HCT116 (cell line): ENCODE results near the gene RBMXL3. TPM values are rescaled to one million over a fixed set of nuclear protein-coding genes. Genes with fewer than 3 reads are reported as not detected.

Experiments used
- ATAC-seq: fragments of 200-7000 bp; cut with Tn5 transposase; 2 replicates; pipeline ENCODE4 v1.9.1; 2020; ENCODE audit warnings: mild to moderate bottlenecking, moderate library complexity
- BruUV-seq: library from RNA; stranded (reverse); fragments of 400-500 nt; replicated peaks from 2 replicates; lab custom pipeline; 2021; lab: Mats Ljungman, UMichigan
- CTCF ChIA-PET: fragments of 300-600 bp; sonication (Branson Sonifier 250); formaldehyde crosslinking; loops from one replicate; lab custom pipeline; 2021; ENCODE audit warnings: antibody characterized with exemption; lab: Charles Lee
- POLR2A ChIA-PET: fragments of 300-600, 350-600 bp; sonication (Branson Sonifier 250); formaldehyde crosslinking; loops from one replicate; lab custom pipeline; 2021; ENCODE audit warnings: antibody characterized with exemption; lab: Charles Lee
- RAD21 ChIA-PET, 2 experiments: fragments of 300-600 bp; sonication (Branson Sonifier 250); formaldehyde crosslinking; loops; one replicate each; lab custom pipeline; 2023; ENCODE audit warnings: low total read pairs in 2 of 2; ENCODE audit not compliant: uncharacterized antibody in 2 of 2, unreplicated experiment in 2 of 2, low non-redundant PET in 1 of 2; lab: Charles Lee
- DNase-seq: peaks from one replicate; pipeline ENCODE4 v3.0.0-alpha.2; 2010; ENCODE audit warnings: low read depth, low spot score
- H2AFZ ChIP-seq: fragments of 200-600 bp; shearing (Covaris generic), sonication (generic); 2 replicates; pipeline ENCODE4 v1.6.1; 2017; ENCODE audit warnings: low read depth, mixed run types, mixed read lengths, antibody characterized with exemption, low read length; ENCODE audit not compliant: poor library complexity, severe bottlenecking
- H3K27ac ChIP-seq: 2 replicates; pipeline ENCODE4 v1.5.1; 2012; ENCODE audit warnings: low read depth, low read length
- H3K27me3 ChIP-seq: fragments of 200-600 bp; sonication (generic); 2 replicates; pipeline ENCODE4 v1.6.1; 2016; ENCODE audit warnings: mixed run types, low read length, mixed read lengths; ENCODE audit not compliant: insufficient read depth
- H3K36me3 ChIP-seq, 2 experiments: fragments of 200-500 bp in 1 of 2; fragments of 200-600 bp in 1 of 2; sonication (Bioruptor generic) in 1 of 2; sonication (generic) in 1 of 2; 2 replicates each; pipeline versions ENCODE4 v1.5.1 to v1.6.1; 2014 to 2016; ENCODE audit warnings: low read length in 2 of 2, inconsistent platforms in 1 of 2, mixed read lengths in 1 of 2, mixed run types in 1 of 2; ENCODE audit not compliant: insufficient read depth in 2 of 2, control insufficient read depth in 1 of 2
- H3K4me1 ChIP-seq, 2 experiments: fragments of 200-600 bp in 1 of 2; sonication (generic) in 1 of 2; 2 replicates each; pipeline versions ENCODE4 v1.5.1 to v1.6.1; 2012 to 2017; ENCODE audit warnings: low read length in 2 of 2, inconsistent platforms in 1 of 2, mild to moderate bottlenecking in 1 of 2, mixed read lengths in 1 of 2, mixed run types in 1 of 2, moderate library complexity in 1 of 2; ENCODE audit not compliant: insufficient read depth in 2 of 2, control insufficient read depth in 1 of 2
- H3K4me2 ChIP-seq: fragments of 200-600 bp; sonication (generic); 2 replicates; pipeline ENCODE4 v1.6.1; 2017; ENCODE audit warnings: mixed run types, low read length, mixed read lengths
- H3K4me3 ChIP-seq, 2 experiments: fragments of 200-600 bp in 1 of 2; sonication (generic) in 1 of 2; replicated peaks in 1 of 2; 2 replicates each; pipeline ENCODE4 v1.5.1; 2011 to 2016; ENCODE audit warnings: low read length in 2 of 2, control low read depth in 1 of 2, low read depth in 1 of 2, mild to moderate bottlenecking in 1 of 2, mixed read lengths in 1 of 2, mixed run types in 1 of 2
- H3K79me2 ChIP-seq: fragments of 200-600 bp; sonication (generic); 2 replicates; pipeline ENCODE4 v1.6.1; 2017; ENCODE audit warnings: mild to moderate bottlenecking, mixed run types, low read length, moderate library complexity, mixed read lengths; ENCODE audit not compliant: insufficient read depth
- H3K9ac ChIP-seq: fragments of 200-600 bp; sonication (generic); 2 replicates; pipeline ENCODE4 v1.6.1; 2016; ENCODE audit warnings: low read length, mixed read lengths
- H3K9me2 ChIP-seq: fragments of 200-600 bp; sonication (generic), shearing (Covaris generic); 2 replicates; pipeline ENCODE4 v1.6.1; 2017; ENCODE audit warnings: mixed run types, mild to moderate bottlenecking, moderate library complexity; ENCODE audit not compliant: insufficient read depth
- H3K9me3 ChIP-seq, 2 experiments: fragments of 200-500 bp in 1 of 2; fragments of 200-600 bp in 1 of 2; sonication (Bioruptor generic) in 1 of 2; sonication (generic) in 1 of 2; 2 replicates each; pipeline ENCODE4 v1.6.1; 2014 to 2017; ENCODE audit warnings: low read length in 2 of 2, mixed read lengths in 2 of 2, inconsistent platforms in 1 of 2, low read depth in 1 of 2, mild to moderate bottlenecking in 1 of 2, mixed run types in 1 of 2, moderate library complexity in 1 of 2; ENCODE audit not compliant: control insufficient read depth in 1 of 2, insufficient read depth in 1 of 2
- H4K20me1 ChIP-seq: fragments of 200-600 bp; sonication (generic), shearing (Covaris generic); 2 replicates; pipeline ENCODE4 v1.6.1; 2017; ENCODE audit warnings: mixed run types, mild to moderate bottlenecking, moderate library complexity; ENCODE audit not compliant: insufficient read depth
- CBX3 ChIP-seq: IDR thresholded peaks from 2 replicates; pipeline ENCODE4 v1.6.1; 2012; ENCODE audit warnings: low read depth
- CEBPB ChIP-seq: IDR thresholded peaks from 2 replicates; pipeline ENCODE4 v1.6.1; 2012; ENCODE audit warnings: low read depth
- CTCF ChIP-seq, 3 experiments: fragments of 200-600 bp in 1 of 3; sonication (generic) in 1 of 3; IDR thresholded peaks in 2 of 3; conservative IDR thresholded peaks in 1 of 3; 2 replicates each; pipeline ENCODE4 v1.5.1; 2012 to 2017; ENCODE audit warnings: low read depth in 2 of 3, low read length in 2 of 3, antibody characterized with exemption in 1 of 3, borderline replicate concordance in 1 of 3, control low read depth in 1 of 3, mild to moderate bottlenecking in 1 of 3, mixed read lengths in 1 of 3, mixed run types in 1 of 3, moderate library complexity in 1 of 3; ENCODE audit not compliant: insufficient read depth in 1 of 3
- ELF1 ChIP-seq: IDR thresholded peaks from 2 replicates; pipeline ENCODE4 v1.6.1; 2012; ENCODE audit warnings: low read depth, borderline replicate concordance
- FOSL1 ChIP-seq: IDR thresholded peaks from 2 replicates; pipeline ENCODE4 v1.6.1; 2012; ENCODE audit warnings: low read depth
- JUND ChIP-seq: IDR thresholded peaks from 2 replicates; pipeline ENCODE4 v1.6.1; 2012
- MAX ChIP-seq: IDR thresholded peaks from 2 replicates; pipeline ENCODE4 v1.6.1; 2012
- POLR2A ChIP-seq: IDR thresholded peaks from 2 replicates; pipeline ENCODE4 v1.7.0; 2011; ENCODE audit warnings: borderline replicate concordance; ENCODE audit not compliant: insufficient read depth, insufficient read length; ENCODE audit errors: extremely low read depth
- POLR2AphosphoS5 ChIP-seq: IDR thresholded peaks from 2 replicates; pipeline ENCODE4 v1.6.1; 2011; ENCODE audit warnings: mild to moderate bottlenecking, low read depth, low read length, moderate library complexity
- RAD21 ChIP-seq: IDR thresholded peaks from 2 replicates; pipeline ENCODE4 v1.6.1; 2012; ENCODE audit warnings: low read depth, mild to moderate bottlenecking
- SP1 ChIP-seq: IDR thresholded peaks from 2 replicates; pipeline ENCODE4 v1.6.1; 2012; ENCODE audit warnings: low read depth
- SRF ChIP-seq: IDR thresholded peaks from 2 replicates; pipeline ENCODE4 v1.6.1; 2012; ENCODE audit warnings: low read depth
- TCF7L2 ChIP-seq: IDR thresholded peaks from 2 replicates; pipeline ENCODE4 v1.7.0; 2011; ENCODE audit warnings: borderline replicate concordance, inconsistent platforms; ENCODE audit not compliant: insufficient read depth, insufficient read length; ENCODE audit errors: extremely low read depth
- YY1 ChIP-seq: IDR thresholded peaks from 2 replicates; pipeline ENCODE4 v1.6.1; 2011; ENCODE audit warnings: low read length, low read depth, moderate library complexity, mild to moderate bottlenecking; ENCODE audit not compliant: insufficient replicate concordance; ENCODE audit errors: extremely low read depth
- ZBTB33 ChIP-seq: IDR thresholded peaks from 2 replicates; pipeline ENCODE4 v1.6.1; 2011; ENCODE audit warnings: mild to moderate bottlenecking, low read length, moderate library complexity; ENCODE audit not compliant: insufficient replicate concordance; ENCODE audit errors: extremely low read depth
- ZFX ChIP-seq: fragments of 450-650 bp; IDR thresholded peaks from 2 replicates; pipeline ENCODE4 v1.6.1; 2017
- ZNF274 ChIP-seq: fragments of 200-500 bp; sonication (Bioruptor generic); IDR thresholded peaks from 2 replicates; pipeline ENCODE4 v1.6.1; 2014; ENCODE audit warnings: mild to moderate bottlenecking, low read depth, low read length, inconsistent platforms
- intact Hi-C: fragments of 100-400 bp; cut with micrococcal nuclease; formaldehyde crosslinking; loops from 2 replicates; pipeline ENCODE4 v1.10.0; 2022
- total RNA-seq: library from RNA; stranded (reverse); gene quantifications from one replicate; pipeline ENCODE4 v1.2.1, GENCODE V29; 2021; ENCODE audit not compliant: unreplicated experiment
- TF ChIP-seq, protein P1 (sequence below): IDR thresholded peaks from 2 replicates; pipeline ENCODE4 v1.6.1; 2012; ENCODE audit warnings: low read depth

The RBMXL3 gene
- total RNA-seq, 1 experiment from 2014 or later: not detected

GRCh38 chrX:115236560-115236959, 47.4 kb downstream of the RBMXL3 start:
- Histone ChIP-seq H3K9ac (no peak overlapping the region), H3K27me3 (no peaks in the 10 kb centered on the region), H3K4me3 (no peak overlapping the region), H3K4me2 (no peak overlapping the region), H3K27ac (no peak overlapping the region), H3K4me1 (no peaks in the 10 kb centered on the region)
- intact Hi-C loops: no loop called here
- CTCF ChIA-PET: interaction anchor here (1.0 kb wide), 1 partner anchor 10 kb away, joined by 4 read pairs; no protein-coding TSS in a partner anchor
- POLR2A ChIA-PET: no interaction called here
- TF ChIP-seq JUND (no peak), CTCF (IDR thresholded peaks at IDR 0.05 in 2 of 3, conservative IDR thresholded peaks at IDR 0.05 in 1 of 3; ENCODE audit: borderline replicate concordance in 1 of 3, insufficient read depth in 1 of 3, low read depth in 2 of 3, low read length in 2 of 3) (no peak), SRF (no peak), CEBPB (no peak), CBX3 (no peak), YY1 (no peak), RAD21 (no peak), SP1 (no peak), ZBTB33 (no peak), MAX (no peak), POLR2AphosphoS5 (no peak), ZFX (no peak), ZNF274 (no peak), ELF1 (no peak), TCF7L2 (no peak), FOSL1 (no peak), POLR2A (no peak)
- TF ChIP-seq, protein P1, sequence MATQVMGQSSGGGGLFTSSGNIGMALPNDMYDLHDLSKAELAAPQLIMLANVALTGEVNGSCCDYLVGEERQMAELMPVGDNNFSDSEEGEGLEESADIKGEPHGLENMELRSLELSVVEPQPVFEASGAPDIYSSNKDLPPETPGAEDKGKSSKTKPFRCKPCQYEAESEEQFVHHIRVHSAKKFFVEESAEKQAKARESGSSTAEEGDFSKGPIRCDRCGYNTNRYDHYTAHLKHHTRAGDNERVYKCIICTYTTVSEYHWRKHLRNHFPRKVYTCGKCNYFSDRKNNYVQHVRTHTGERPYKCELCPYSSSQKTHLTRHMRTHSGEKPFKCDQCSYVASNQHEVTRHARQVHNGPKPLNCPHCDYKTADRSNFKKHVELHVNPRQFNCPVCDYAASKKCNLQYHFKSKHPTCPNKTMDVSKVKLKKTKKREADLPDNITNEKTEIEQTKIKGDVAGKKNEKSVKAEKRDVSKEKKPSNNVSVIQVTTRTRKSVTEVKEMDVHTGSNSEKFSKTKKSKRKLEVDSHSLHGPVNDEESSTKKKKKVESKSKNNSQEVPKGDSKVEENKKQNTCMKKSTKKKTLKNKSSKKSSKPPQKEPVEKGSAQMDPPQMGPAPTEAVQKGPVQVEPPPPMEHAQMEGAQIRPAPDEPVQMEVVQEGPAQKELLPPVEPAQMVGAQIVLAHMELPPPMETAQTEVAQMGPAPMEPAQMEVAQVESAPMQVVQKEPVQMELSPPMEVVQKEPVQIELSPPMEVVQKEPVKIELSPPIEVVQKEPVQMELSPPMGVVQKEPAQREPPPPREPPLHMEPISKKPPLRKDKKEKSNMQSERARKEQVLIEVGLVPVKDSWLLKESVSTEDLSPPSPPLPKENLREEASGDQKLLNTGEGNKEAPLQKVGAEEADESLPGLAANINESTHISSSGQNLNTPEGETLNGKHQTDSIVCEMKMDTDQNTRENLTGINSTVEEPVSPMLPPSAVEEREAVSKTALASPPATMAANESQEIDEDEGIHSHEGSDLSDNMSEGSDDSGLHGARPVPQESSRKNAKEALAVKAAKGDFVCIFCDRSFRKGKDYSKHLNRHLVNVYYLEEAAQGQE: no peak
- TF ChIP-seq, all 23 proteins: peak for 0
- H4K20me1 ChIP-seq: no peaks in the 10 kb centered on the region
- DNase-seq: no peak
- H2AFZ ChIP-seq: no peak overlapping the region
- H3K9me3 ChIP-seq: no peaks in the 10 kb centered on the region
- H3K36me3 ChIP-seq: no peaks in the 10 kb centered on the region
- no TSS peak for BruUV-seq
- RAD21 ChIA-PET: no interaction called here
- H3K79me2 ChIP-seq: no peaks in the 10 kb centered on the region
- no peak for ATAC-seq
- no peaks in the 10 kb centered on the region for H3K9me2 ChIP-seq
